Pancreas (tissue), 10 donors: Measurements from ENCODE around the gene CHSY3. TPM values are rescaled to one million over a fixed set of nuclear protein-coding genes. Genes with fewer than 3 reads are reported as not detected.

Source experiments
- ATAC-seq, 4 donors: fragments of 200-7000 bp; cut with Tn5 transposase; one replicate each; pipeline versions ENCODE4 v1.8.0 to v1.9.1; 2020; ENCODE audit warnings: mild to moderate bottlenecking in 4 of 4, moderate library complexity in 4 of 4
- DNase-seq, 6 donors: peaks; one replicate each; pipeline ENCODE4 v3.0.0-alpha.2; 2020
- FAIRE-seq: peaks from 2 replicates; lab custom pipeline; 2012; peaks lifted over from hg19 to GRCh38; lab: Jason Lieb, UNC
- H3K27ac ChIP-seq, 4 donors: fragments of 200-600 bp; sonication (generic); 1 replicate in 3 of 4; 2 replicates in 1 of 4; pipeline versions ENCODE4 v1.5.0 to v1.8.0; 2020
- H3K27me3 ChIP-seq, 4 donors: fragments of 200-600 bp; one replicate each; pipeline ENCODE4 v1.8.0; 2021
- H3K36me3 ChIP-seq, 3 donors: fragments of 200-600 bp; sonication (generic) in 1 of 3; one replicate each; pipeline versions ENCODE4 v1.5.0 to v1.8.0; 2020 to 2021
- H3K4me1 ChIP-seq, 3 donors: fragments of 200-600 bp; one replicate each; pipeline ENCODE4 v1.8.0; 2021
- H3K4me3 ChIP-seq, 4 donors: fragments of 200-600 bp; sonication (generic) in 2 of 4; one replicate each; pipeline versions ENCODE4 v1.5.0 to v1.8.0; 2020 to 2021
- H3K9me3 ChIP-seq, 4 donors: fragments of 200-600 bp; one replicate each; pipeline ENCODE4 v1.8.0; 2021
- CTCF ChIP-seq, 4 donors: fragments of 200-600 bp; sonication (generic) in 3 of 4; IDR thresholded peaks; one replicate each; pipeline versions ENCODE4 v1.5.0 to v1.8.0; 2021; ENCODE audit warnings: antibody characterized with exemption in 4 of 4
- WGBS, 2 donors: extraction: QIAGEN DNeasy Blood & Tissue Kit; methylation state at CpG; one replicate each; pipeline ENCODE4 v1.1.7; 2013; 5-methylcytosine and 5-hydroxymethylcytosine counted together
- intact Hi-C, 3 donors: fragments of 100-400 bp; cut with DNase I; formaldehyde crosslinking; loops; one replicate each; pipeline versions ENCODE4 v1.11.1 to v1.14.2; 2022
- polyA plus RNA-seq, 2 donors: library from polyadenylated mRNA; stranded (reverse); fragments of 200-250 nt; gene quantifications; one replicate each; pipeline ENCODE4 v1.2.3, GENCODE V29; 2013
- total RNA-seq, 6 donors: library from RNA; stranded (reverse); fragmentation: NEBNext Ultra II Directional in 4 of 6; extraction: Animal tissue kit (Norgen Biotek cat#: 25700) in 4 of 6; gene quantifications; one replicate each; pipeline versions ENCODE4 v1.2.1 to v1.2.4, GENCODE V29; 2021 to 2023
- donor health status: healthy with polysubstance abuse.
- donor health status: DM: no; HTN: no; CAD: no; lungs with moderate emphysema.
- donor health status: DM: no; HTN: no; CAD: no.
- donor health status: control.
- donor health status: control.
- donor health status: Bipolar disorder and iron deficiency.
- donor health status: DM: yes; HTN: yes; CAD: no.
- donor health status: DM: no; HTN: no; CAD: no.
- donor health status: DM: no; HTN: no; CAD: no.
- donor health status: DM: yes; HTN: yes; CAD: no.

Gene CHSY3
- total and polyA plus RNA-seq, 8 donors, result 0.07 to 1.2 (median 0.16) TPM

- no peaks in the 10 kb centered on the region for H3K4me1 ChIP-seq
- FAIRE-seq, result no peak
- intact Hi-C loops, result no loop called here
Observed at GRCh38 chr5:130050585-130050984, 146.3 kb downstream of the CHSY3 start.

GRCh38 chr5:130052752-130053151 lies 148.5 kb downstream of the CHSY3 start:
- WGBS, 2 donors, result 42 to 65% methylated on average over 1 of the region's 1 CpG
- H3K27ac ChIP-seq, result no peak overlapping the region
- no peak for ATAC-seq
- no peak for TF ChIP-seq CTCF (IDR thresholded peaks at IDR 0.05)
- DNase-seq, result no peak
- H3K36me3 ChIP-seq, result no peaks in the 10 kb centered on the region
- H3K9me3 ChIP-seq, result no peaks in the 10 kb centered on the region
- no peak for FAIRE-seq
- intact Hi-C loops, result no loop called here
- H3K4me1 ChIP-seq, result no peaks in the 10 kb centered on the region
- H3K27me3 ChIP-seq, result no peaks in the 10 kb centered on the region
- no peak overlapping the region for H3K4me3 ChIP-seq

More at GRCh38 chr5:130050585-130050984, 146.3 kb downstream of the CHSY3 start:
- Histone ChIP-seq H3K27ac (no peak overlapping the region), H3K4me3 (no peak overlapping the region), H3K27me3 (no peaks in the 10 kb centered on the region), H3K36me3 (no peaks in the 10 kb centered on the region), H3K9me3 (no peaks in the 10 kb centered on the region)
- 62 to 74% methylated on average over 3 of the region's 3 CpGs for WGBS, 2 donors
- ATAC-seq (no peak), DNase-seq (no peak)
- TF ChIP-seq CTCF (IDR thresholded peaks at IDR 0.05), result no peak

- Histone ChIP-seq H3K4me3 (no peak overlapping the region), H3K27me3 (no peaks in the 10 kb centered on the region), H3K36me3 (no peaks in the 10 kb centered on the region), H3K27ac (no peak overlapping the region), H3K9me3 (no peaks in the 10 kb centered on the region), H3K4me1 (no peaks in the 10 kb centered on the region)
- intact Hi-C loops, result no loop called here
- 64 to 77% methylated on average over 4 of the region's 4 CpGs for WGBS, 2 donors
- no peak for TF ChIP-seq CTCF (IDR thresholded peaks at IDR 0.05)
- DNase-seq (no peak), FAIRE-seq (no peak), ATAC-seq (no peak)
Observed at GRCh38 chr5:130055572-130055971, 151.3 kb downstream of the CHSY3 start.

- FAIRE-seq (no peak), ATAC-seq (no peak), DNase-seq (no peak)
- Histone ChIP-seq H3K4me3 (no peak overlapping the region), H3K27ac (no peak overlapping the region), H3K4me1 (no peaks in the 10 kb centered on the region), H3K36me3 (no peaks in the 10 kb centered on the region), H3K27me3 (no peaks in the 10 kb centered on the region), H3K9me3 (no peaks in the 10 kb centered on the region)
- no peak for TF ChIP-seq CTCF (IDR thresholded peaks at IDR 0.05)
- intact Hi-C loops, result no loop called here
- WGBS, 2 donors, result 89 to 91% methylated on average over 2 of the region's 2 CpGs
Observed at GRCh38 chr5:130061746-130062145, 157.5 kb downstream of the CHSY3 start.

- no peaks in the 10 kb centered on the region for H3K27me3 ChIP-seq
- DNase-seq (no peak), FAIRE-seq (no peak), ATAC-seq (no peak)
- no peak overlapping the region for H3K4me3 ChIP-seq
- no peak for TF ChIP-seq CTCF (IDR thresholded peaks at IDR 0.05)
- no peak overlapping the region for H3K27ac ChIP-seq
- intact Hi-C loops, result no loop called here
- H3K36me3 ChIP-seq, result no peaks in the 10 kb centered on the region
- no peaks in the 10 kb centered on the region for H3K9me3 ChIP-seq
- no peaks in the 10 kb centered on the region for H3K4me1 ChIP-seq
- 75 to 80% methylated on average over 3 of the region's 3 CpGs for WGBS, 2 donors
Observed at GRCh38 chr5:130063603-130064002, 159.3 kb downstream of the CHSY3 start.
